Endometrial microvascular endothelial cells (primary cell): Measurements from ENCODE around the gene DUSP12. TPM values are rescaled to one million over a fixed set of nuclear protein-coding genes. Genes with fewer than 3 reads are reported as not detected.

ENCODE experiments used
- in situ Hi-C: cut with HindIII; loops from 2 replicates; pipeline ENCODE4 v1.10.0; 2017; ENCODE audit warnings: low sequenced_read_pairs, low pct_unique_long_range_greater_than_20kb; ENCODE audit errors: inconsistent ontology term
- total RNA-seq: library from RNA; depleted of rRNA; stranded (reverse); fragments of >200 nt; gene quantifications from one replicate; pipeline ENCODE4 v1.2.3, GENCODE V29; 2015; ENCODE audit errors: inconsistent ontology term

Gene DUSP12, protein sequence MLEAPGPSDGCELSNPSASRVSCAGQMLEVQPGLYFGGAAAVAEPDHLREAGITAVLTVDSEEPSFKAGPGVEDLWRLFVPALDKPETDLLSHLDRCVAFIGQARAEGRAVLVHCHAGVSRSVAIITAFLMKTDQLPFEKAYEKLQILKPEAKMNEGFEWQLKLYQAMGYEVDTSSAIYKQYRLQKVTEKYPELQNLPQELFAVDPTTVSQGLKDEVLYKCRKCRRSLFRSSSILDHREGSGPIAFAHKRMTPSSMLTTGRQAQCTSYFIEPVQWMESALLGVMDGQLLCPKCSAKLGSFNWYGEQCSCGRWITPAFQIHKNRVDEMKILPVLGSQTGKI
- 33.3 TPM for total RNA-seq

DNA sequence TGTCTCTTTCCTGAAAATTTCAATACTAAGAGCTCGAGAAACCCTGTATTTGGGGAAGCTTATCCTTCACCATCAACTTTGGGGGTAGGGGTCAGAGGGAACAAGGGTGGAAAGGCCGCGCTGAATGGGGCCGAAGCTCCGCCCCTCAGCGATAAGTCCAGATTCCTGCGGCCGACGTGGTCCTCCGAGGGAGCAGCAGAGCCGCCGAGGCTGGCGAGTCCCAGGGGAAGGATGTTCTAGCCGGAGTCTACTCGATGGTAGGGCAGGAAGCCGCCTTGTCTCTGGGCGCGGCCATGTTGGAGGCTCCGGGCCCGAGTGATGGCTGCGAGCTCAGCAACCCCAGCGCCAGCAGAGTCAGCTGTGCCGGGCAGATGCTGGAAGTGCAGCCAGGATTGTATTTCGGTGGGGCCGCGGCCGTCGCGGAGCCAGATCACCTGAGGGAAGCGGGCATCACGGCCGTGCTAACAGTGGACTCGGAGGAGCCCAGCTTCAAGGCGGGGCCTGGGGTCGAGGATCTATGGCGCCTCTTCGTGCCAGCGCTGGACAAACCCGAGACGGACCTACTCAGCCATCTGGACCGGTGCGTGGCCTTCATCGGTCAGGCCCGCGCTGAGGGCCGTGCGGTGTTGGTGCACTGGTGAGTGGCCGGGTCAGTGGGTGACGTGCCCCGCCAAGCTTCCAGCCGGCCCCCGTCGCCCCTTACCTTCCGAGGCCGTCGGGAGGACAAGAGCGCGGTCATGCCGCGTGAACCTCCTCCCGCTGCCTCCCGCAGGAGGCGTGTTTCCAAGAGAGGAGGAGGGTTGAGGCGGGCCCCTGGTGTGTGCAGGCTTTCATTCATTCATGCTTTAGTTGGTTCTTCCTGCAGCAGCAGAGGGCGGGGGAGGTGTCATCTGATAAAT lies at the start of gene DUSP12:
Gene DUSP12, plus strand, starts transcription at position 278 of the 899 bp plus-strand sequence. Its CDS starts 16 bp downstream, at position 294.
- in situ Hi-C loops: loop anchor here (25.0 kb wide), 1 partner anchor 212 kb away; the partner anchor contains the start of gene FCGR3A

DNA sequence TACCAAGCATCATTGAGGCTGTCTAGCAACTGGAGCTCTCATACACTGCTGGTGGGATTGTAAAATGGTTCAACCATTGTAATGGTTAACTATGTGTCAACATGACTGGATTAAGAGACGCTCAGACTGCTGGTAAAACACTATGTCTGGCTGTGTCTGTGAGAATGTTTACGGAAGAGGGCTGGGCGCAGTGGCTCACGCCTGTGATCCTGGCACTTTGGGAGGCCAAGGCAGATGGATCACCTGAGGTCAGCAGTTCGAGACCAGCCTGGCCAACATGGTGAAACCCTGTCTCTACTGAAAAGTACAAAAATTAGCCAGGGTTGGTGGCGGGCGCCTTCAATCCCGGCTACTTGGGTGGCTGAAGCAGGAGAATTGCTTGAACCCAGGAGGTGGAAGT lies 47.3 kb upstream of the DUSP12 start:
- in situ Hi-C loops: no loop called here

DNA sequence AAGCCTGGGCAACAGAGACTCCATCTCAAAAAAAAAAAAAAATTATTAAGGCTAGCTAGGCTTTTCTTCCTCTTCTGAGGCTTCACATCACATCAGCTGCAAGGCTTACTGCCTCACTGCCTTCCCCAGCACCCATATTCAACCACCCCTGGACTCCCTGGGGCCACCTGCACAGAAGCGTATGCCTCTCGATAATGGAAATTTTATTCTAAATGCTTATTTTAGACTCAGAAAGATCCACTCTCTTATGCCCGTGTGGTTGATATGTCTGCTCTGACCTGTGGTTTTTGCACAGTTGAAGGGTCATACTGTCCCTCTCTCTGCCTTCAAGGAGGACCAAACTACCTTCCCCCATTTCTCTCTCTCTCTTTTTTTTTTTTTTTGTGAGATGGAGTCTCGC lies 44.0 kb upstream of the DUSP12 start:
- in situ Hi-C loops: no loop called here

DNA sequence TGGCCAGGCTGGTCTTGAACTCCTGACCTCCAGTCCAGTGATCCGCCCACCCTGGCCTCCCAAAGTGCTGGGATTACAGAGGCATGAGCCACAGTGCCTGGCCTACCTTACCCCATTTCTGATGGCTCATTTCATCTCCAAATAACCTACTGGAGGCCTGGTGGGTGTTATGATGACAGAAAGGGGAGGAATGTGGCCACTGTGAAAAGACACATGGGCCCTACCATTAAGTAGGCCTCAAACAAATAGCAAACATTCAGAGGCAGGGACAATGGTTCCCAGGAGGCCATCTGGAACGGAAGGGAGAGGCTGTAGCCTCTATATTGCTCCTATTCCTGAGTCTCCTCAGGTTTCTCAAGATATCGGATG lies 43.5 kb upstream of the DUSP12 start:
- in situ Hi-C loops: no loop called here

DNA sequence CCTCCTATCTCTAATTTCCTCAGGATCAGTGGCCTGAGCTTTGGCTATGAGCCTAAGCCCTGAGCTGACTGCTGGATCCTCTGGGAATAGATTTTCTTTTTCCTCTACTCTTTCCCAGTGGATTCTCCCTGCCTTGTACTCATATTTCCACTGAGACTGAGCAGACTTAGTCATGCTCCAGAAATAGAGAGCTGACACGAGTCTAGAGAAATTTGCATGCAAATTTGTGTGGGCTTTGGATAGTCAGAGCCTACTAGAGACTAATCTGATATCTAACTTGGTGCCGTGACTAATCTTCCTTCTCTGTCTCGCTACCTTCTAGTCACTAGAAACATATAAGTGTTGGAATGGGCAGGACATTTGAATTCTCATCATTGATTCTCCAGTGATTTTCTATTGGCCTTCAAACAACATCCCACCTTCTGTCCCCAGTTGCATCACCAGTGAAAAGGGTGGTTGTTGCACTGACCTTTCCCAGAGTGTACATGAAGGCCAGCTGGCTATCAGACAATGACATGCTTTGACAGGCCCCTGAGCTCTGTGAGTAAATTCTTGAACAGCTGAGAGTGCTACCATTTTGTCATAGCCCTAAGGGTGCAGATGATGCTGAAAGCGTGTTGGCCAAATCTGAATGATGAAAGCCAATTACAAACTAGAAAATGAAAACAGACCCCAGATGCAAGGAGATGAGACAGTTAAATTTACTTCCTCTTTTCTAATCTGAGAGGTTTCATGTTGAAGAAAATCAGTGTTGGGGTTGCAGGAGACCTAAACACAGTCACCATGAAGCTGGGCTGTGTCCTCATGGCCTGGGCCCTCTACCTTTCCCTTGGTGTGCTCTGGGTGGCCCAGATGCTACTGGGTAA lies 42.9 kb upstream of the DUSP12 start, which contains the start of gene FCRLA:
Gene FCRLA, plus strand, starts transcription at position 748 of the 866 bp plus-strand sequence. Its CDS starts 36 bp downstream, at position 784.
- in situ Hi-C loops: no loop called here

DNA sequence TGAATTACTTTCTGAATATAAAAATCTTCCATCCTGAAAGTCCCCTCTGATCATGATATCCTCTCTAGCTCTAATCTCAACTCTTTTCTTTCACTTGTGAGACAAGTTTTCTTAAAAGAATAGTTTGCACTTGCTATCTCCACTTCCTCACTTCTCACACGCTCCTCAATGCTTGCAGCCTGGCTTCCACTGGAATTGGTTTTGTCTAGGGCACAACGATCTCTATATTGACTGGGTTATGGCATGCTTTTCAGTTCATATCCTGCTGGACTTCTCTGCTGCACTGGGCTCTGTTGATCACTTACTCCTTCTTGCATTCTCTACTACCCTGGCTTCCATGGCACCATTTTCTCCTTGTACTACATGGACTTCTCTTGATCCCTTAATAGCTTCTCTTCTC lies 42.1 kb upstream of the DUSP12 start:
- in situ Hi-C loops: no loop called here

DNA sequence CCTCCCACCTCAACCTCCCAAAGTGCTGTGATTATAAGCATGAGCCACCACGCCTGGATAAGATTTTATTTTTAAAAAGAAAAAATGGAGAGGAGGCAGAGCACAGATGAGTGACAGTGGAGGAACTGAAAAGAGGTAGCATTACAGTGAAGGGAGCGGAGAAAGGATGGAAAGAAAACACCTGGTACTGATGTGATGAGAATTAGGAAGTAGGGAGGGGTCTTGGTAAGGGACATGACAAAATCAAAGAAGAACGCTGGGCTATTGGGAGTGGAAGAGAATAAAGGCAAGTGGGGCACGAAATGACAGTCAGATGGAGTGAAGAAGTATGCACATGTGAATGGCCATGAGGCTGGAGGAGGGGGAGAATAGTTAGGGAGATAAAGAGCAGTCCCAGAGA lies 40.2 kb upstream of the DUSP12 start:
- in situ Hi-C loops: no loop called here

DNA sequence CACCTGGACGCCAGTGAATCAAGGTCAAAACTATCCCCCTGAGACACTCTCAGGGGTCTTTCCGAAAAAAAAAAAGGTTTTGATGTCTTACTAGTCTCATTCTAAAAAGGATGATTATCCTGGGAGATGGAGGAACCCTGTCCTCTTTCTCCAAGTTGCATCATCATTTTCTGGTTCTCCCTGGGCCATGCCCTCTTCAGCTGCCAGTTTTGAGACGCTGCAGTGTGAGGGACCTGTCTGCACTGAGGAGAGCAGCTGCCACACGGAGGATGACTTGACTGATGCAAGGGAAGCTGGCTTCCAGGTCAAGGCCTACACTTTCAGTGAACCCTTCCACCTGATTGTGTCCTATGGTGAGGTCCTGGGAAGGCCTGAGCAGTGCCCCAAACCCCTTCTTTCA lies 39.0 kb upstream of the DUSP12 start:
- in situ Hi-C loops: no loop called here

DNA sequence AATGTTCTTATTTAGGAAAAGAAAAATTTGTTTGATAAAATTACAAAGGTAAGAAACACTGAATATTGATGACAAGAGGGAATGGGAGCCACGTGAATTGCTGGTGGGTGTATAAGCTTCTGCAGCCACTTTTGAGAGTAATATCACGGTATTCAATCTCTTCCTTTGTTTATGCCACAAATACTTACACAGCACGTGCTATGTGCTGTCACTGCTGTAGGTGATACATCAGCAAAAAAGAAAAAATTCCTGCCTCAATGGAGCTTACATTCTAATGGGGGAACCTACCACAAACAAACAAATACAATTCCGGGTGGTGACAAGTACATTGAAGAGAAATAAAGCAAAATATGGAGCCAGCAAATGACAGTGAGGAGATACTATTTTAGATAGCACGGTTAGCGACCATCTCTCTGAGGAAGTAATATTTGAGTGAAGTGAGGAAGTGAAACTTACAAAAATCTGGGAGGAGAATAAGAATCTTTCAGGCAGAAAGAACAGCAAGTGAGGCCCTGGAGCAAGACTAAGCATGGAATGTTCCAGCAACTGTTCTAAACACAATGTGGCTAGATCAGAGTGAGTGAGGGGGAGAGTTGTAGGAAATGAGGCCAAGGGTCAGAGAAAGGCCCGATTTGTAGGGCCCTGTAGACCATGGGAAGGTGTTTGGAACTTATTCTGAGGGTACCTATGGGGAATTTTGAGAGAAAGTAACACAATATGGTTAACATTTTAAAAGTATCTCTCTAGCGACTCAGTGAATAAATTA lies 30.8 kb upstream of the DUSP12 start:
- in situ Hi-C loops: no loop called here

DNA sequence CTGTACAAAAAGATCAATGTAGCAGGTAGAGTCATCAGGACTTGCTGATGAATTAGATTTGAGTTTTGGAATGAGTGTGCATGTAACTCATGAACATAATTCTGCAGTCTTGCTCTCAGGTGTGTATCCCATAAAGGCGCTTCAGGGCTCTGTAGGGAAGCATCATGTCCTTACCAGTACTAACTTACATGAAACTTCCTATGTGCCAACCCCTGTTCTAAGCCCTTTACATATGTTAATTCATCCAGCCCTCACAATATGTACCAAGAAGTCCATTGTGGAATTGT lies 30.3 kb upstream of the DUSP12 start:
- in situ Hi-C loops: no loop called here

DNA sequence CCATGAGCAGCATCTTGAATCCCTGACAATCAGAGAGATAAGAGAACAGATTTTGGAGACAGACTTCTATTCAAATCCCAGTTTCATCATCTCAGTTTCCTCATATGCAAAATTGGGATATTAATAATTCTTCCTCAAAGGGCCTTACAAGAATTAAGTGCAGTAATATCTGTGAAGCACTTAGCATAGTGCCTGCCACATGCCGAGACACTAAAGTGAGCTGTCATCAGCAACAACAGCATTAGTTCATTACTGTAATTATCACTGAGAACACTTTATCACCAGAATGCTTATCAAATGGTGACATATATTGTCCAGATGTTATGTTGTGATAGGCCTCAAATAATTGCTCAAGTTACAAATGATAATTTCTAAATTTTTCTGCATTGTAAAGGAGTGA lies 29.2 kb upstream of the DUSP12 start:
- in situ Hi-C loops: no loop called here

DNA sequence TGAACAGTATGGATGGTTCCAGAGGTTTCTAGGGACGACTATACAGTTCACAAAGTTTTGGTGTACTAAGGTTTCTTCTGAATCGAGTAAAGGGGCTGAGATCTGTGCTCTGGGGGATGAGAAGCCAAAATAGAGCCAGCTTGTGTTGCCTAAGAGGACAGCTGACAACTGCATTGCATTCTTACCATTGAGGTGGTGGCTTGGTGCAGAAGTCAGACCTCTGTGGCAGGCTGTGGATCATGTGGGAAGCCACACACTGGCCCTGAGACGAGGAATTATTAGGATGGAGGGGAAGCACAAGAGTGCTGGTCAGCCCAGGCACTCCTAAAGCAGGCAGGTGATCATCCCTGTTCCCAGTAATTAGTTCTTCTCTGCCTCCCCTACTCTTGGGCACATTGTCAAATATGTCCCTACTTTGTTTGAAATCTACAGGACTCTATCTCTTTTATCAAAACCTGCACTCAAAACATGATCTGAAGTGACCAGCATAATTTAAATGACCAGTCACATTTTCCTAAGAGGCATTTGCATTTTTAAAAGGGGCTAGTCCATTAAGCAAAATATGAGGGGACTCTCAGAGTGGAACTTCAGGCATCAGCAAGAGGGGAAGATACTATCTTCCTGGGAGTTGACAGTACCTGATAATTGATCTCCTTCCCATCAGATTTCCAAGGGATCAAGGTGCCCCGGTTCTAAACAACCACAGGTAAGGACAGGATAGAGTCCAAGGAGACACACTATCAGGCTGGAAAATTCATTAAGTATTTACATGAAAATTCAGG lies 28.4 kb upstream of the DUSP12 start, which contains the start of gene FCRLB:
Gene FCRLB, plus strand, starts transcription at position 589 of the 782 bp plus-strand sequence. CDS start 1,129 bp downstream, outside the sequence.
- in situ Hi-C loops: no loop called here

DNA sequence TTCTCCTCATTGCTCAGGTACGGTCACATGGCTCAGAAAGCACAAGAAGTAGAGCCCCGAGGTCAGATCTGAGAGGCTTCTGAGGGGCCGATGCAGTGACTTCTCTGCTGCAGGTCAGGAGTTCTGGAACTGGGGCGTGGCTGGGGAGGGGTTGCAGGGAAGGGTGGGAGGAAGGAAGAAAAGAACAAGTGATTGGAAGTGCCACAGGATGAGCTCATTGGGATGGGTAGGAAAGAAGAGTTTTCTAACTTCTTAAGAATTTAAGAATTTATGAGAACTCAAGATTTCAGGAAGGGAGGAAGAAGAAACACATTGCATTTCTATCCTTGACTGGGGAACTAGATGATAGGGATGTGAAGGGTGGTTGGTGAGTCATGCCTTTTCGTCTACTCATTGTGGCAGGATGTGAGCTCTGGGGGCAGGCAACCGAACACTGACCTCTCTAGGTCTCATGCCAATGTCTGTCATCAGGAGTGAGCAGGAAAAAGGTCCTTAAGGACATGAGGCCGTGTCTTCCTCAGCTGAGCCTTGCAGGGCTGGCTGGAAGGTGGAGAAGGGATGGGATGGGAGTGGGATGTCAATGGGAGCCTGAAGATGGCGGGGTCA lies 27.7 kb upstream of the DUSP12 start:
- in situ Hi-C loops: no loop called here

DNA sequence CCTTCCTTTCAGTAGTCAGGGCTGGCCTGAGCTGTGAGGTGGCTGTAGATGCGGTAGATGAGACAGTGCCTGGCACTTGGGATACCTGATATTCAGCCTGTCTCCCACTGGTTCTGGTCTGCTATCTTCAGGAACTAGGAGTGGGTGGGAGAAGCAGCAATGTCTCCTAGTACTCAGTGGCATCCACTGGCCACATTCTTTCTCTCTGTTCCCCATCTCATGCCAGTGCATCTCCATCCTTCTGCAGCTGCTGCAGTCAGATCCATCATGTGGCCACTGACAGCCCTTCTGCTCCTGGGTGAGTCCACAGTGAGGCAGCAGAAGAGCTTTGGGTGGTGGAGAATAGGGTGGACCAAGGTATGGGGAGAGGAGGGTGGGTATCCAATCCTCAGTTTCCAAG lies 27.2 kb upstream of the DUSP12 start:
- in situ Hi-C loops: no loop called here

DNA sequence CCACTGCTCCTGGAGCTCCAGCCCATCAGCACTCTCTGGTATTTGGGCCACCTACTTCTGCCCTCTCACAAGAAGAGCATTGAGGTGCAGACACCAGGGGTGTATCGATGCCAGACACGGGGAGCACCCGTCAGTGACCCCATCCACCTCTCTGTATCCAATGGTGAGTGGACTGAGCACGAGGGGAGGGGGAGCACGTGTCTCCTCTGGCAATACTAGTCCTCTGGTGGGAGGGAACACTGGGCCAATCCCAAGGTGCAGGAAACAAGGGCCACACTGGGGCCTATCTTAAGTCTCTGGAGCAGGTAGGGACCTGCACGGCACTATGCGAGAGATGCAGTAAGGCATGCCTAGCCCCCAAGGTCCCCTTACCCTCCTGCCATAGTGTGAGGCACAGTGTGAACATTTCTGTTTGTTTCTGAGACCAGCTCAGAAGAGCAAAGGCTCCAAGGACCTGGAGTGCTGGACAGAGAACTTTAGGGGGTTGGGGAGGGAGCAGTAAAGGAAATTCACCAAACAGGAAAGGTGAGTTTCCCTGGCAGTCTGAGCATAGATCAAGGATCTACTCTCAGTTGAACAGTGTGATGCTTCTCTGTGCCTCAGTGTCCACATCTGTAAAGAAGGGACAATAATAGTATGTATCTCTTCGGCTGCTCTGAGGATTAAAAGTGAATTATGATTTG lies 26.0 kb upstream of the DUSP12 start:
- in situ Hi-C loops: no loop called here

DNA sequence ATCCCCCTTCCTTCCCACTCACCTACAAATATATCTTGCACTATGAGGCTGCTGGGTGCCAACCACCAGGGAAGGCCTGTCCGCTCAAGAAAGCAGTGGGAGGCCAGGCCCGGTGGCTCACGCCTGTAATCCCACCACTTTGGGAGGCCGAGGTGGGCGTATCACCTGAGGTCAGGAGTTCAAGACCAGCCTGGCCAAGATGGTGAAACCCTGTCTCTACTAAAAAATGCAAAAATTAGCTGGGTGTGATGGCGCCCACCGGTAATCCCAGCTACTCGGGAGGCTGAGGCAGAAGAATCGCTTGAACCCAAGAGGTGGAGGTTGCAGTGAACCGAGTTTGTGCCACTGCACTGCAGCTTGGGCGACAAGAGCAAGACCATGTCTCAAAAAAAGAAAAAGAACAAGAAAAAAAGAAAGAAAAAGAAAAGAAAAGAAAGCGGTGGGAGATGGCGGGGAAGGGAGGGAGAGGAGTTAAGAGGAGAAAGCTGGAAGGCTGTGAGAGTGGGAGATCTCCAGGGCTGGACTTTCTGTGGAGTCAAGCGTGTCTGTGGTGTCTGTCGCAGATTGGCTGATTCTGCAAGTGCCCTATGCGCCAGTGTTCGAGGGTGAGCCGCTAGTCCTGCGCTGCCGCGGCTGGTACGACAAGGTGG lies 24.2 kb upstream of the DUSP12 start:
- in situ Hi-C loops: loop anchor here (25.0 kb wide), 1 partner anchor 188 kb away; the partner anchor contains the start of gene FCGR3A
